Activated CD4-positive, alpha-beta memory T cell treated with anti-CD3 and anti-CD28 coated beads, Interleukin-2, amount 10 ng/mL, durations not matched to agents 7 days and 5 days (primary cell): Measurements from ENCODE around the gene GLYATL1B. TPM values are rescaled to one million over a fixed set of nuclear protein-coding genes. Genes with fewer than 3 reads are reported as not detected.
"Not testable (repeated sequence)": the region's sequence is repeated elsewhere in the genome, so short reads cannot be mapped to it uniquely, and the experiment has no call there.

Source experiments
- CTCF ChIA-PET: fragments of 350-600 bp; sonication (Branson Sonifier 250); formaldehyde crosslinking; loops from one replicate; lab custom pipeline; 2021; ENCODE audit warnings: antibody characterized with exemption, inconsistent platforms; lab: Charles Lee
- POLR2A ChIA-PET: fragments of 350-600 bp; sonication (Branson Sonifier 250); formaldehyde crosslinking; loops from one replicate; lab custom pipeline; 2021; ENCODE audit warnings: antibody characterized with exemption; lab: Charles Lee
- DNase-seq: peaks from one replicate; pipeline ENCODE4 v3.0.0-alpha.2; 2020
- H3K27ac Mint-ChIP-seq: one replicate; pipeline ENCODE4 v1.8.0; 2021; ENCODE audit warnings: mild to moderate bottlenecking, mixed read lengths
- H3K27me3 Mint-ChIP-seq: one replicate; pipeline ENCODE4 v1.8.0; 2021; ENCODE audit warnings: mixed read lengths
- H3K36me3 Mint-ChIP-seq: one replicate; pipeline ENCODE4 v1.8.0; 2021; ENCODE audit warnings: low read depth, mixed read lengths
- H3K4me1 Mint-ChIP-seq: one replicate; pipeline ENCODE4 v1.8.0; 2021; ENCODE audit warnings: mixed read lengths
- H3K4me3 Mint-ChIP-seq: one replicate; pipeline ENCODE4 v1.8.0; 2021; ENCODE audit warnings: mild to moderate bottlenecking, mixed read lengths
- H3K9me3 Mint-ChIP-seq: one replicate; pipeline ENCODE4 v1.8.0; 2021; ENCODE audit warnings: mixed read lengths
- total RNA-seq, 2 experiments: library from RNA; stranded (reverse); gene quantifications; one replicate each; pipeline ENCODE4 v1.2.3, GENCODE V29; 2021

GLYATL1B gene
- total RNA-seq, 2 experiments from 2014 or later: not detected

DNA sequence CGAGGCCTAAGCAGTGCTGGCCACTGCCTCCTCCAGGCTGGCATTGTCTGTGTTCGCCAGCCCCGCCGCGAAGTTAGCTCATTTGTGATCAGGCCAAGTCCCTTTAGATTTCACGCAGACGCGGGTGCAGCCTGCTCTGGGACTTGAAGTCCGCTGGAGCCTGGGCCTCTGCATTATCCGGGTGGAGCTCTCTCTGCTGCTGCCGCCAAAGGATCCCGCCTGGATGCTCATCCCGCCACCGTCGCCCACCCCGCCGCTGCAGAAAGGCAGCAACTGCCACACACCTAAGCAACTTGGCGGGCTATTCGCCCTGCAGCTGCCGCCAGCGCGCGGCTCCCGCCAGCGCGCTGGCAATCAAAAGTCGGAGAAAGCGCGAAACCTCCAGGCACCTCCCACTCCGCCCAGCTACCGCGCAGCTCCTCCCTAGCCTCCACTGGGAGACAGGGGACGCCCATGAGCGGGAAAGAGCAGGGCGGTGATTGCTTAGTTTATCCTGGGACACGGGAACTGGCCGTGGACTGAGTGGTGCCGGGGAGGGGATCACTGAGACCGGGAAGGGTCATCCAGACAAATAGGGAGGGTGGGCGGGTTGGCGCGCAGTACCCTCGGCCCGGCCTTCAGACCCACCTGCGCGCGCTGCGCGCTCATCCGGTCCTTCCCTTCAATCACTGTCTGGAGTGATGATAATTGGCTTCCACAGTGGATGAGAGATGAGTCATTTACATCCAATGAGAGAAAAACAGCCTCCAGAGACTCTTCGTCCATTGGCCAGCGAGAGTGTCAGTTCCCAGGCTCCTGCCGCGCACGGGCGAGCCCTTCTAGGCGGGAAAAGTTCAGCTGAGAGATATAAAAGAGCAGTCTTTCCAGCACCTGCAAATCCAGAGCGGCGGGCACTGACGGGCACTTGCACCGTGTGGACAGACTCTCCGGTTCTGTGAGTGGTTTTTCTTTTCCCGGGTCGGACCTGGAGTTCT, 20.5 kb downstream of the GLYATL1B start, which contains the start of gene FAM111B:
Gene FAM111B, plus strand, starts transcription at position 875 of the 974 bp plus-strand sequence. CDS start 2,389 bp downstream, outside the sequence.
- CTCF ChIA-PET: interaction anchor here (1.1 to 3.8 kb wide), 8 partner anchors 29 to 65 kb away, joined by 4 to 39 read pairs (median 10); partner anchors contain the start of genes DTX4 and FAM111A
- peak; percentile 84 for DNase-seq
- no peaks in the 10 kb centered on the region for H3K27me3 Mint-ChIP-seq
- H3K4me3 Mint-ChIP-seq: peak within 1 kb of the TSS; percentile 86
- peaks cover 34% of the 10 kb centered on the region for H3K36me3 Mint-ChIP-seq
- no peaks in the 10 kb centered on the region for H3K9me3 Mint-ChIP-seq
- peaks cover 77% of the 10 kb centered on the region for H3K4me1 Mint-ChIP-seq
- POLR2A ChIA-PET: interaction anchor here (0.8 to 7.2 kb wide), 24 partner anchors 10 to 1771 kb away, joined by 3 to 169 read pairs (median 5); partner anchors contain the start of genes DTX4, FAM111A, LPXN and OSBP
- H3K27ac Mint-ChIP-seq: peak within 1 kb of the TSS; percentile 72

DNA sequence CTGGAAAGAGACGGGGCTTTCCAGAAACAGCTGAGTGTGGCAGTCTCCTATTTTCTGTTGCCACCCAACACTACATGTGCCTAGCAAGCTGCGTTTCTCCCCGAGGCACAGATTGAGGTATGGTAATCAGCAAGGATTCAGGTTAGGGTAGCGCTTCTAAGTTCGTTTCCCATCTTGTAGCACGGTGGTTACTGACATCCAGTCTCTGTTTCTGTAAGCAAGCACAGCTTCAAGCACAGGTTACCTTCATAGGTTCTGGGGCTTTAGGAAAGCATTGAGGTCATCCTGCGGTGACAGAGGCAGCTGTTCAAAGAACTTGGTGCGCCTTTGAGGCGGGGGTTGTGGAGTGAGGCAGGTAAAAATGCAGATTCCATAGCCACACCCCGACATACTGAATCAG, 21.6 kb downstream of the GLYATL1B start:
- Mint-ChIP-seq H3K36me3 (peaks cover 44% of the 10 kb centered on the region), H3K27ac (peak overlapping the region; percentile 72), H3K4me3 (peak overlapping the region; percentile 86), H3K4me1 (peaks cover 75% of the 10 kb centered on the region)
- ChIA-PET CTCF (interaction anchor here (0.7 to 3.8 kb wide), 6 partner anchors 13 to 64 kb away, joined by 3 to 39 read pairs (median 10); partner anchors contain the start of gene DTX4), POLR2A (interaction anchor here (0.8 to 7.2 kb wide), 18 partner anchors 11 to 534 kb away, joined by 3 to 169 read pairs (median 6); partner anchors contain the start of genes DTX4, FAM111A, LPXN and OSBP)
- not testable (repeated sequence) for H3K9me3 Mint-ChIP-seq, H3K27me3 Mint-ChIP-seq
- DNase-seq: peak; percentile 43

DNA sequence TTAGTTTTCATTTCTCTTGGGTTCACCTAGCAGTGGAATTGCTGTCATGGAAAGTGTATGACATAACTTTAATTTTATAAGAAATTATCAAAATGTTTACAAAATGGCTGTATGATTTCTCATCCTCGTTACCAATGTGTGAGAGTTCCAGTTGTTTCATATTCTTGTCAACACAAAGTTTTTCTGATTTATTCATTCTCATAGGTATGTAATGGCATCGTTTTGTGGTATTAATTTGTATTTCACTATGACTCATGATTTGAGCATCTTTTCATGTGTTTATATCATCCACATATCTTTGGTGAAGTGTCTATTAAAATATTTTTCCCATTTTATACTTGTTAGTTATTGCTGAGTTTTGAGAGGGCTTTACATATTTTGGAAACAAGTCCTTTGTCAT, 26.4 kb downstream of the GLYATL1B start:
- H3K4me3 Mint-ChIP-seq: no peak overlapping the region
- peaks cover 66% of the 10 kb centered on the region for H3K4me1 Mint-ChIP-seq
- no peaks in the 10 kb centered on the region for H3K27me3 Mint-ChIP-seq
- no peak overlapping the region for H3K27ac Mint-ChIP-seq
- CTCF ChIA-PET: no interaction called here
- H3K9me3 Mint-ChIP-seq: peaks cover 12% of the 10 kb centered on the region
- DNase-seq: no peak
- H3K36me3 Mint-ChIP-seq: peaks cover 90% of the 10 kb centered on the region
- POLR2A ChIA-PET: no interaction called here

DNA sequence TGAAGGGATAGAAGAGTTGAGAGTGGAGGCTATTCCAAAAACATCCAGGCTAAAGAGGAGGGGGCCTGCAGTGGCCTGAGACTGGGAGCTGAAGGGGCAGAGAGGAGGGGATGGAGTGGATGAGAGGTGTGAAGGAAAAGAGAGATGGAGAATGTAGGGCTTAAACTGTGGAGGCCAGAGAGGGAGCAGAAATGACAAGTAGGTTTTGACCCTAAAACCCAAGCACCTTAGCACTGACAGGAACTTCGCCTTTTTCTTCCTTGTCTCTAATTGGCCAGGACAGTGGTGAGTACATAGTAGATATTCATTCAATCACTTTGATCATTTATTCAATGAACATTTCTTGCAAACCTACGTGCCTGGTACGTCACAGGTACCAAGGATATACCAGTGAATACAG, 28.2 kb downstream of the GLYATL1B start:
- ChIA-PET CTCF (no interaction called here), POLR2A (interaction anchor here (1.1 to 1.6 kb wide), 2 partner anchors 26 to 30 kb away, joined by 5 read pairs; no protein-coding TSS in a partner anchor)
- peaks cover 95% of the 10 kb centered on the region for H3K36me3 Mint-ChIP-seq

DNA sequence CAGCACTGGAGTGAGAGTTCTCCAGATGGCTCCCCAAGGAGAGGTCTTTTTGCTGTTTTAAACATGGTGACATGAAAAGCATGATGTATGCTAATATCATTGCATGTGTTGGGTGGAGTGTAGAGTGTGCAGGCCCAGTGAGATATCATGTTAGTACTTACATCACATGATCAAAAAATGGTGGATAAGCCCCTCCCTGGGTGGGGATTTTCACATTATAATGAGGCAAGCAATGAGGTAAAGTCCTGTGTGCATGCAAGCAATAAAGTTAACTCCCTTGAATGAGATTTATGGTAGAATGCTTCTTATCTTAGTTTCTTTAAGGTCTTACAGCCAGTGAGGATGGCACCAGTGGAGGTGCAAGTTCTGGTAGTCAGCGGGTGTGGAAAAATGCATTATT, 29.4 kb downstream of the GLYATL1B start:
- CTCF ChIA-PET: no interaction called here
- peaks cover 37% of the 10 kb centered on the region for H3K4me1 Mint-ChIP-seq

More for the DNA sequence above, 28.2 kb downstream of the GLYATL1B start:
- Mint-ChIP-seq H3K27ac (no peak overlapping the region), H3K9me3 (peaks cover 27% of the 10 kb centered on the region), H3K4me3 (no peak overlapping the region), H3K27me3 (no peaks in the 10 kb centered on the region), H3K4me1 (peaks cover 48% of the 10 kb centered on the region)
- no peak for DNase-seq

DNA sequence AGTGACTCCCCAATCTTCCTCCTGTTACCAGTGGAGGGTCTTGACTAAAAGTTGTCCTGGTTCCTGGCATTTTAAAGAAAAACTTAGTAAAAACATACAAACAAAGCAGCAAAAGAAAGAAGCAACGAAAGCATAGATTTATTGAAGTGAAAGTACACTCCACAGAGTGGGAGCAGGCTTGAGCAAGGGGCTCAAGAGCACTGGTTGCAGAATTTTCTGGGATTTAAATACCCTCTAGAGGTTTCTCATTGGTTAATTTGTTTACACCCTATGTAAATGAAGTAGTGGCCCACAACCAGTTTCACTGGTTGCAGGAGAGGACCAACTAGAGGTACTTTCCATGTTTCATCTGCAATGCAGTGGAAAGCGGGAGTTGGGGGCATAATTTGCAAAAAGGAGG, 31.7 kb downstream of the GLYATL1B start:
- DNase-seq: no peak
- ChIA-PET CTCF (interaction anchor here (1.0 kb wide), 1 partner anchor 59 kb away, joined by 3 read pairs; no protein-coding TSS in a partner anchor), POLR2A (no interaction called here)
- Mint-ChIP-seq H3K9me3 (peaks cover 30% of the 10 kb centered on the region), H3K4me3 (no peak overlapping the region), H3K27me3 (no peaks in the 10 kb centered on the region), H3K4me1 (peaks cover 19% of the 10 kb centered on the region), H3K36me3 (peaks cover 89% of the 10 kb centered on the region), H3K27ac (no peak overlapping the region)

More for the DNA sequence above, 29.4 kb downstream of the GLYATL1B start:
- H3K9me3 Mint-ChIP-seq: peaks cover 27% of the 10 kb centered on the region
- POLR2A ChIA-PET: no interaction called here
- no peaks in the 10 kb centered on the region for H3K27me3 Mint-ChIP-seq
- no peak overlapping the region for H3K4me3 Mint-ChIP-seq
- H3K36me3 Mint-ChIP-seq: peaks cover 92% of the 10 kb centered on the region
- no peak for DNase-seq
- H3K27ac Mint-ChIP-seq: no peak overlapping the region

DNA sequence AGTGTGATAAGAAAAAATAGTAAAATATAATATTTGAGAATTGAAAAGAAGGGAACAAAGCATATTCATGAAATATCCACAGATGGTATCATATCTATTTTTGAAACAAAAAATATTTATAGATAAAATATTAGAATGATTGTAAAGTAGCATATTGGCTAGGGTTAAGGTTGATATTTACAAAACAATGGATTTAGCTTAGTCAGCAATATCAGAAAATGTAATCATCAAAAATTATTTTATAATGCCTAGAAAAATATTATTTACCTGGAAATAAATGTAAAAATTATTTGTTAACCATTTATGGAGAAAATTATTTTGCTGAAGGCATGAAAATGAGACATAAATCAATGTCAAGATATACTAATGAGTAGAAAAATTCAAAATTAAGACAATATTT, 33.7 kb downstream of the GLYATL1B start:
- H3K4me1 Mint-ChIP-seq: peaks cover 3% of the 10 kb centered on the region
- H3K9me3 Mint-ChIP-seq: peaks cover 32% of the 10 kb centered on the region
- no peak overlapping the region for H3K4me3 Mint-ChIP-seq
- DNase-seq: no peak
- no peaks in the 10 kb centered on the region for H3K27me3 Mint-ChIP-seq
- CTCF ChIA-PET: interaction anchor here (2.0 kb wide), 1 partner anchor 16 kb away, joined by 11 read pairs; no protein-coding TSS in a partner anchor
- POLR2A ChIA-PET: interaction anchor here (1.4 to 2.9 kb wide), 2 partner anchors 13 to 16 kb away, joined by 3 to 20 read pairs; partner anchors contain the start of gene FAM111B
- H3K27ac Mint-ChIP-seq: no peak overlapping the region
- H3K36me3 Mint-ChIP-seq: peaks cover 85% of the 10 kb centered on the region

DNA sequence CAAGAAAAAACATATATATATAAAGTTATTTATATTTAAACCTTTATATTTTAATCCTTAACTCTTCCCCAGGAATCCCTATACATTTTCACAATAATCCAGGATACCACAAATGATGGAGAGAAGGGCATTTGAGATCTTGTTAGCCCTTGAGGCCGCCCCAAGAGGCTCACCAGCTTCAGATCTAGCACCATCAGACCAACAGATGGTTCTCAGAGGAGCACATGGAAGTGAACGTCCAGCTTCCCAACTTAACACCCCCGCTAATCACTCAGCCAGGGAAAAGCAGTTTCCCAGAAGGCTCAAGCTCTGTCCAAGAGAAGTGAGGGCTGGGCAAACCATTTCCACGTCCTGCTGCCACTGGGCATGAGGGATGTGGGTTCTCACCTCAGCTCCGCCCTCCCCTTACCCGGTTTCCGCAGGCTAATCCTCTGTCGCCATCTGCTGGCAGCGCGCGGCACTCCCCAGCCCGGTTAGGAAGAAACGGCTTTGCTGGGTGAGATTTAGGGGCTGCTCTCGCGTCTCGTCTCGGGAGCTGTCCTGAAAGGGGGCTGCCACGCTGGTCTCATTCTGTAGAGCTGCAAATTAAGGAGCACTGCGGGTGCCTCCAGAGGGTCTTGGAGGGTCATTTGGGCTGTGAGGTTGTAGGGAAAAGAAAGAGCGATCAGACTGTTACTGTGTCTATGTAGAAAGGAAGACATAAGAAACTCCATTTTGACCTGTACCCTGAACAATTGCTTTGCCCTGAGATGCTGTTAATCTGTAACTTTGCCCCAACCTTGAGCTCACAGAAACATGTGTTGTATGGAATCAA, 49.7 kb downstream of the GLYATL1B start:
- DNase-seq: peak; percentile 90
- POLR2A ChIA-PET: interaction anchor here (0.8 to 2.1 kb wide), 6 partner anchors 9 to 28 kb away, joined by 3 to 25 read pairs (median 4); partner anchors contain the start of gene FAM111B
- Mint-ChIP-seq H3K27me3 (no peaks in the 10 kb centered on the region), H3K9me3 (peaks cover 20% of the 10 kb centered on the region), H3K4me1 (peaks cover 30% of the 10 kb centered on the region), H3K27ac (peak overlapping the region; percentile 33), H3K4me3 (peak overlapping the region; percentile 28), H3K36me3 (peaks cover 59% of the 10 kb centered on the region)
- CTCF ChIA-PET: interaction anchor here (0.7 to 2.3 kb wide), 27 partner anchors 8 to 612 kb away, joined by 3 to 39 read pairs (median 5); partner anchors contain the start of gene FAM111B

DNA sequence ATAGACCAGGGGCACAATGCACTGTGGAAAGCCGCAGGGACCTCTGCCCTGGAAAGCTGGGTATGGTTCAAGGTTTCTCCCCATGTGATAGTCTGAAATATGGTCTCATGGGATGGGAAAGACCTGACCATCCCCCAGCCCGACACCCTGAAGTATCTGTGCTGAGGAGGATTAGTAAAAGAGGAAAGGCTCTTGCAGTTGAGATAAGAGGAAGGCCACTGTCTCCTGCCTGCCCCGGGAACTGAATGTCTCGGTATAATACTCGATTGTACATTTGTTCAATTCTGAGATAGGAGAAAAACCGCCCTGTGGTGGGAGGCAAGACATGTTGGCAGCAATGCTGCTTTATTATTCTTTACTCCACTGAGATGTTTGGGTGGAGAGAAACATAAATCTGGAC, 50.4 kb downstream of the GLYATL1B start:
- peaks cover 37% of the 10 kb centered on the region for H3K4me1 Mint-ChIP-seq
- DNase-seq, H3K27me3 Mint-ChIP-seq, H3K27ac Mint-ChIP-seq, H3K4me3 Mint-ChIP-seq: not testable (repeated sequence)
- ChIA-PET POLR2A (interaction anchor here (1.1 to 2.1 kb wide), 2 partner anchors 11 to 29 kb away, joined by 4 to 25 read pairs; partner anchors contain the start of gene FAM111B), CTCF (interaction anchor here (1.1 to 2.3 kb wide), 22 partner anchors 8 to 613 kb away, joined by 3 to 39 read pairs (median 6); partner anchors contain the start of gene FAM111B)
- peaks cover 52% of the 10 kb centered on the region for H3K36me3 Mint-ChIP-seq
- H3K9me3 Mint-ChIP-seq: peaks cover 14% of the 10 kb centered on the region

DNA sequence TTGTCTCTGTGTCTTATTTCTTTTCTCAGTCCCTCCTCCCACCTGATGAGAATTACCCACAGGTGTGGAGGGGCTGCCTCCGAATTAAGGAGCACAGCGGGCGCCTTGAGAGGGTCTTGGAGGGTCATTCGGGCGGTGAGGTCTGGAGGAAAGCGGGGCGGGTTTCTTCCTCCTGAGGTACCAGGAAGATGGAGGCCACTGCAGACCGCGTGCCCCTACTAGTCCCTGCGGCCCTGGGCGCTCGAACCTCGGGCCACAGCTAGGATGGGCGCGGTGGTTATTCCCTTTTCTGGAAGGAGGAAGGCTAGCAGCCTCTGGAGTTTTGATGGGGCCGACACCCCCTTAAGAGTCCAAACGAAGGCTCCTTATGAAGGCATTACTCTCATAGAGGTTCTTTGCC, 51.1 kb downstream of the GLYATL1B start:
- no peaks in the 10 kb centered on the region for H3K27me3 Mint-ChIP-seq
- ChIA-PET CTCF (interaction anchor here (1.4 kb wide), 1 partner anchor 40 kb away, joined by 3 read pairs; no protein-coding TSS in a partner anchor), POLR2A (interaction anchor here (1.2 kb wide), 1 partner anchor 29 kb away, joined by 3 read pairs; no protein-coding TSS in a partner anchor)

DNA sequence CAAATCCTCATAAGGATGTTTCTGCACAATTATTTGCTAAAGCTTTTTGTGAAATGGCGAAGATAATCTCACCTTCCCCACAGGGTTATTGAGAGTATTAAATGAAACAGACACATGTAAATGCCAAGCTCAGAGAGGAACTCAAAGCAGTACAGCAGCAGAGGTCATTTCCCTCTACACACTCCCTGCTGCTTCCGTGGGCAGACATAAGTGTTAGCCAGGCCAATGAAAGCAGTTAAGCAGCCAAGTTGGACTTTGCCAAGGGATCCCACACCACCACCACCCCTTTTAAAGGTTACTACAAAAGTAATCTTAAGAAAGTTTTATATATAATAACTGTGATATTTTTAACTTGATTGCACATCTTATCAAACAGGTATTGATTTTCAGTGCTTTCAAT, 52.5 kb downstream of the GLYATL1B start:
- Mint-ChIP-seq H3K27me3 (no peaks in the 10 kb centered on the region), H3K4me1 (peaks cover 47% of the 10 kb centered on the region), H3K4me3 (no peak overlapping the region), H3K27ac (no peak overlapping the region), H3K36me3 (peaks cover 38% of the 10 kb centered on the region), H3K9me3 (no peaks in the 10 kb centered on the region)
- POLR2A ChIA-PET: interaction anchor here (1.2 kb wide), 1 partner anchor 31 kb away, joined by 3 read pairs; no protein-coding TSS in a partner anchor
- CTCF ChIA-PET: interaction anchor here (1.4 to 5.0 kb wide), 2 partner anchors 19 to 41 kb away, joined by 3 to 61 read pairs; no protein-coding TSS in a partner anchor
- DNase-seq: no peak

More for the DNA sequence above, 51.1 kb downstream of the GLYATL1B start:
- Mint-ChIP-seq H3K4me1 (peaks cover 43% of the 10 kb centered on the region), H3K36me3 (peaks cover 46% of the 10 kb centered on the region), H3K27ac (no peak overlapping the region), H3K4me3 (no peak overlapping the region), H3K9me3 (peaks cover 8% of the 10 kb centered on the region)
- DNase-seq: no peak
